Hepatocyte (in vitro differentiated cells): ENCODE results near the gene KCNMA1.
"Not testable (repeated sequence)": the region's sequence is repeated elsewhere in the genome, so short reads cannot be mapped to it uniquely, and the experiment has no call there.

Source experiments
- CTCF ChIP-seq: fragments of 200-600 bp; sonication (generic); IDR thresholded peaks from 2 replicates; pipeline ENCODE4 v1.5.1; 2016; ENCODE audit warnings: antibody characterized with exemption, mild to moderate bottlenecking; ENCODE audit not compliant: poor library complexity
- EZH2 ChIP-seq: fragments of 200-600 bp; sonication (generic); IDR thresholded peaks from 2 replicates; pipeline ENCODE4 v1.6.1; 2016; ENCODE audit warnings: antibody characterized with exemption, mild to moderate bottlenecking, borderline replicate concordance

GRCh38 chr10:77387701-77388100 is 249.9 kb downstream of the KCNMA1 start:
- TF ChIP-seq CTCF, EZH2: not testable (repeated sequence)
